AG08395 (cell line): Measurements from ENCODE around the gene KDELR3.

ENCODE experiments used
- DNase-seq: peaks from one replicate; pipeline ENCODE4 v3.0.0; 2012; ENCODE audit warnings: mixed read lengths, low spot score

KDELR3 gene

GRCh38 chr22:38519453-38520250 is 51.8 kb downstream of the KDELR3 start:
- no peak for DNase-seq

DNA sequence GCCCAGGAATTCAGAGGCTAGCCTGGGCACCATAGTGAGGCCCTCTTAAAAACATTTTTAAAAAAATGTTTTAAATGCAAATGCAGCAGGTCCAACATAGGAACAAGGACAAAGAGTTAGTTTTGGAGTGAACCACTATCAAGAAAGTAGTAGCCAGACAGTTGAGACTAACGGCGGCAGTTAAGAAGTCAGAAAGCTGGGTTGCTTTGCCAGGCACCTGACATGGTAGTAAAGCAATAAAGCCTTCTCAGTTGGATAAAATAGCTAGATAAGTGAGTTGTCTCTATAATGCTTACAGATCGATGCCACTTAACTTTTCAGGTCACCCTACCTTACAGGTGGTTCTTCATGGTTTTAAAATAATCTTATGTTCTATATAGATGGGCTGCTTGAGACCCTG is 55.1 kb downstream of the KDELR3 start:
- DNase-seq: no peak

DNA sequence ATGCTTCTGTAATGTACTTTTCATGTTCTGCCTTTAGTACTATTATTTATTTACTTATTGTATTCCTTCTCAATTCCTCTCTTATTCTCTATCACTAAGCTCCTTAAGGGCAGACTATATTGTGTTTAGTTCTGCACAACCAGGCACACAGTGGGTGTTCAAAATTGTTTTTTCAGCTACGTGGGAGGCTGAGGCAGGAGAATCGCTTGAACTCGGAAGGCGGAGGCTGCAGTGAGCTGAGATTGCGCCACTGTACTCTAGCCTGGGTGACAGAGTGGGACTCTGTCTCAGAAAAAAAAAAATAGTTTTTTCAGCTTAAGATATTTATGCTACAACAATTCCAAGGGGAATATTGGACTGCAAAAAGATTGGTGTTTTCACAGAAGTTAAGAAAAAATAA is 55.6 kb downstream of the KDELR3 start:
- DNase-seq: no peak

- DNase-seq: no peak
These were observed 56.5 kb downstream of the KDELR3 start for GRCh38 chr22:38524429-38524828.

- DNase-seq: no peak
These were observed 63.5 kb downstream of the KDELR3 start for GRCh38 chr22:38531251-38531938.
